Measurements from ENCODE around the gene FAM90A1.
A peak's percentile ranks its signal among the peaks of the same experiment; 100 is the strongest.
"Not testable (repeated sequence)": the region's sequence is repeated elsewhere in the genome, so short reads cannot be mapped to it uniquely, and the experiment has no call there.

FAM90A1 gene

DNA sequence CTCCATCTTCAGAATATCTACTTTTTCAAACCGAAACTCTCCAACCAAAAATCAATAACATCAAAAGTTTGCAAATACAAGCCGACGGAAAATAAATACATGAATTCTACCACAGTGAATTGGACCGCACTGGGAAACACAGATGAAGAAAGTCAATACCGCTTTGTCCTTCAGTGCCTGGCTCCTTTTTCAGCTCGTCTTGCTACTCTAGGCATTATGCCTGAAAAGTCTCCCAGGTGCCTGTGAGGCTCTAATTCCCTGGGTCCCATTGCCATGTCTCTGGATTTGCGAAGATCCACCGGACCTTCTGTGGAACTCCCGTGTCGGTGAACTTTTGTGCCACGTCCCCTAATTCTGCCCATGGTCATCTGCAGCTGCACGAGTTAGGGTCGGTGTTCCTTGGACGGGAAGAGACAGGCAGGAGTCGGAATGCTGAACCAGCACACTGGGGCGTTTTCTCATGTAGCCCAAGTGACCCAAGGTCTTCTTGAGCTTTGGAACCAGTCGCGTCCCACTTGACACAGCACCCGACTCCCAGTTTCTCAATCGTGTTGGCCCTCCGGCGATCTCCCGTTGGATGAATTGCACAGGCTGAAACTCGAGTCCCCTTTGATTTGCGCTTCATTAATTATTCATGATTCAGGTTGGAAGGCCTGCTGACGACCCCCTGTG is 8.6 kb downstream of the FAM90A1 start:
- H3K27ac ChIP-seq (ENCODE audit: low read length); H3K4me1 ChIP-seq (ENCODE audit: control insufficient read depth, insufficient read depth, low read length); H3K9ac ChIP-seq (ENCODE audit: low read length in 2 of 2); H3K4me3 ChIP-seq (ENCODE audit: low read length in 2 of 2); H3K9me3 ChIP-seq (ENCODE audit: control insufficient read depth in 2 of 2, low read length in 2 of 2); H3K36me3 ChIP-seq (ENCODE audit: control insufficient read depth in 2 of 2, insufficient read depth in 2 of 2, low read length in 2 of 2); H3K27me3 ChIP-seq (ENCODE audit: control insufficient read depth in 1 of 2, insufficient read depth in 2 of 2, low read length in 2 of 2): not testable (repeated sequence)

DNA sequence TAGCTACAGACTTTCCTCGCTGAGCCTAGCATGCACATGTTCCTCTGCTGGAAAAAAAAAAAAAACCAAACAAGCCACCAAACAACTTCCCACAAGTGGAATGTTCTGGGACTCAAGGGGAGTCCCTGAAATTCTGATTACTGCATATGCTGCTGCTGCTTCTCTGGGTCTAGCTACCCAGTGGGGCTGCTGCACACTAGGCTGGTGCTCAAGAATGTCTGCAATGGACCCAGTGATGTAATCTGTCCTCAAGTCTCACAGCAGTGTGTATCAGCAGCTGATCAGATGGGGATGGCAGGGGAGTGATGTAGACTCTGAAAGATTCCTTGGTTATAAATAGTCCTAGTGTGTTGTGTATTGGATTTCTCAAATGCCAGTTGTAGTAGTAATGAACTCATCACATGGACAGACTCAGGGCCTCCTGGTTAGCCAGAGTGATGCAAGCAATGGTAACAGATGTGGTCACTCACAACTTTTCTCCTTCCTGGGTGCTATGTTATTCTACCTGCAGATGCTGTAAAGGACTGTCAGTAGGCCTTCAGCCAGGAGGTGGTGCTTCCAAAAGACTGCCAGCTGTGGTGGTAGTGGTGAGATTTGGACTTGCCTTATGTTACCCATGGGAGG is 29.6 kb downstream of the FAM90A1 start:
- H3K27me3 ChIP-seq (ENCODE audit: control insufficient read depth in 1 of 2, insufficient read depth in 2 of 2, low read length in 2 of 2); H3K9ac ChIP-seq (ENCODE audit: low read length in 2 of 2); H3K36me3 ChIP-seq (ENCODE audit: control insufficient read depth in 2 of 2, insufficient read depth in 2 of 2, low read length in 2 of 2); H3K4me1 ChIP-seq (ENCODE audit: control insufficient read depth, insufficient read depth, low read length); H3K9me3 ChIP-seq (ENCODE audit: control insufficient read depth in 2 of 2, low read length in 2 of 2); H3K4me3 ChIP-seq (ENCODE audit: low read length in 2 of 2); H3K27ac ChIP-seq (ENCODE audit: low read length): not testable (repeated sequence)

GRCh38 chr12:8188088-8188487 is 39.3 kb downstream of the FAM90A1 start:
- not testable (repeated sequence) for H3K27me3 ChIP-seq (ENCODE audit: control insufficient read depth in 1 of 2, insufficient read depth in 2 of 2, low read length in 2 of 2); H3K9ac ChIP-seq (ENCODE audit: low read length in 2 of 2); H3K9me3 ChIP-seq (ENCODE audit: control insufficient read depth in 2 of 2, low read length in 2 of 2); H3K4me3 ChIP-seq (ENCODE audit: low read length in 2 of 2); H3K27ac ChIP-seq (ENCODE audit: low read length); H3K36me3 ChIP-seq (ENCODE audit: control insufficient read depth in 2 of 2, insufficient read depth in 2 of 2, low read length in 2 of 2); H3K4me1 ChIP-seq (ENCODE audit: control insufficient read depth, insufficient read depth, low read length)

DNA sequence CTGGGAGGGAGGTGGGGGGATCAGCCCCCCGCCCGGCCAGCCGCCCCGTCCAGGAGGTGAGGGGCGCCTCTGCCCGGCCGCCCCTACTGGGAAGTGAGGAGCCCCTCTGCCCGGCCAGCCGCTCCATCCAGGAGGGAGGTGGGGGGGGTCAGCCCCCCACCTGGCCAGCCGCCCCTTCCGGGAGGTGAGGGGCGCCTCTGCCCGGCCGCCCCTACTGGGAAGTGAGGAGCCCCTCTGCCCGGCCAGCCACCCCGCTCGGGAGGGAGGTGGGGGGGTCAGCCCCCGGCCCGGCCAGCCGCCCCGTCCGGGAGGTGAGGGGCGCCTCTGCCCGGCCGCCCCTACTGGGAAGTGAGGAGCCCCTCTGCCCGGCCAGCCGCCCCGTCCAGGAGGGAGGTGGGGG is 43.2 kb downstream of the FAM90A1 start:
- not testable (repeated sequence) for H3K9ac ChIP-seq (ENCODE audit: low read length in 2 of 2); H3K4me3 ChIP-seq (ENCODE audit: low read length in 2 of 2); H3K9me3 ChIP-seq (ENCODE audit: control insufficient read depth in 2 of 2, low read length in 2 of 2); H3K4me1 ChIP-seq (ENCODE audit: control insufficient read depth, insufficient read depth, low read length); H3K27me3 ChIP-seq (ENCODE audit: control insufficient read depth in 1 of 2, insufficient read depth in 2 of 2, low read length in 2 of 2); H3K27ac ChIP-seq (ENCODE audit: low read length); H3K36me3 ChIP-seq (ENCODE audit: control insufficient read depth in 2 of 2, insufficient read depth in 2 of 2, low read length in 2 of 2)

DNA sequence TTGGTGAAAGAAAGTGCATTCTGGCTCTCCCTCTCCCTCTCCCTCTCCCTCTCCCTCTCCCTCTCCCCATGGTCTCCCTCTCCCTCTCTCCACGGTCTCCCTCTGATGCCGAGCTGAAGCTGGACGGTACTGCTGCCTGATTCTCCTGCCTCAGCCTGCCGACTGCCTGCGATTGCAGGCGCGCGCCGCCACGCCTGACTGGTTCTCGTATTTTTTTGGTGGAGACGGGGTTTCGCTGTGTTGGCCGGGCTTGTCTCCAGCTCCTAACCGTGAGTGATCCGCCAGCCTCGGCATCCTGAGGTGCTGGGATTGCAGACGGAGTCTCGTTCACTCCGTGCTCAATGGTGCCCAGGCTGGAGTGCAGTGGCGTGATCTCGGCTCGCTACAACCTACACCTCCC is 44.1 kb downstream of the FAM90A1 start:
- H3K4me1 ChIP-seq (ENCODE audit: control insufficient read depth, insufficient read depth, low read length); H3K27ac ChIP-seq (ENCODE audit: low read length); H3K9ac ChIP-seq (ENCODE audit: low read length in 2 of 2); H3K9me3 ChIP-seq (ENCODE audit: control insufficient read depth in 2 of 2, low read length in 2 of 2); H3K27me3 ChIP-seq (ENCODE audit: control insufficient read depth in 1 of 2, insufficient read depth in 2 of 2, low read length in 2 of 2); H3K4me3 ChIP-seq (ENCODE audit: low read length in 2 of 2); H3K36me3 ChIP-seq (ENCODE audit: control insufficient read depth in 2 of 2, insufficient read depth in 2 of 2, low read length in 2 of 2): not testable (repeated sequence)

DNA sequence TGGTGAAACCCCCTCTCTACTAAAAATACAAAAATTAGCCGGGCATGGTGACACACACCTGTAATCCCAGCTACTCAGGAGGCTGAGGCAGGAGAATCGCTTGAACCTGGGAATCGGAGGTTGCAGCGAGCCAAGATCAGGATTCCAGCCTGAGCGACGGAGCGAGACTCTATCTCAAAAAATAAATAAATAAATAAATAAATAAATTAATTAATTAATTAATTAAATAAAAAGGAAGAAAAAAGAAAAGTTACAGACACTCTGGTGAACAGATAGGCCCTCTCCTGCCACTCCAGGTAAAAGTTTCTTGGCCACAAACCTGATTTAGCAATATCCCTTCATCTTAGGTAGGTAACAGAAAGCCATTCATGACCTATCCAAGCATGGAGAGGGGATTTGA is 44.5 kb downstream of the FAM90A1 start:
- H3K27ac ChIP-seq (ENCODE audit: low read length); H3K27me3 ChIP-seq (ENCODE audit: control insufficient read depth in 1 of 2, insufficient read depth in 2 of 2, low read length in 2 of 2); H3K4me1 ChIP-seq (ENCODE audit: control insufficient read depth, insufficient read depth, low read length); H3K9ac ChIP-seq (ENCODE audit: low read length in 2 of 2); H3K4me3 ChIP-seq (ENCODE audit: low read length in 2 of 2); H3K36me3 ChIP-seq (ENCODE audit: control insufficient read depth in 2 of 2, insufficient read depth in 2 of 2, low read length in 2 of 2); H3K9me3 ChIP-seq (ENCODE audit: control insufficient read depth in 2 of 2, low read length in 2 of 2): not testable (repeated sequence)

DNA sequence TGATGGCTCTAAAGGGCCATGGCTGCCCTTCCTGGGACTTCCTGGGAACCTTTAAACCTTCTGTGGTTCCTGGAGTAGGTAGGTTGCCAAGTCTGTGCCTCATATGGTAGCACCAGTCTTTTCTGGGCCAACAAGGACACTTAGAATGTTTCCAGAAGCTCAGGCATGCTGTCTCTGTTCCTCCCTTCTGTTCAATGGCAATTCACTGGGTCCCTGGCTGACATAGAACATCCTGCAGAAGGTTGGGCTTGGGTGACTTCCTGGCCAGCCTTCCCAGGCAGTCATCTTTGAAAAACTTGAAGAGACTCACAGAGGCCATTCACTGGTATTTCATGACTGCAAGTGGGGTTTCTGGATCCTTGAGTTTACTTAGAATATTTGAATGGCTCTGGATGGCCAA is 46.1 kb downstream of the FAM90A1 start:
- H3K36me3 ChIP-seq (ENCODE audit: control insufficient read depth in 2 of 2, insufficient read depth in 2 of 2, low read length in 2 of 2); H3K27ac ChIP-seq (ENCODE audit: low read length); H3K27me3 ChIP-seq (ENCODE audit: control insufficient read depth in 1 of 2, insufficient read depth in 2 of 2, low read length in 2 of 2); H3K9me3 ChIP-seq (ENCODE audit: control insufficient read depth in 2 of 2, low read length in 2 of 2); H3K9ac ChIP-seq (ENCODE audit: low read length in 2 of 2); H3K4me1 ChIP-seq (ENCODE audit: control insufficient read depth, insufficient read depth, low read length): not testable (repeated sequence)
- H3K4me3 ChIP-seq (ENCODE audit: low read length in 2 of 2), result peak overlapping the region in 1 of 2 donors; percentile 69

DNA sequence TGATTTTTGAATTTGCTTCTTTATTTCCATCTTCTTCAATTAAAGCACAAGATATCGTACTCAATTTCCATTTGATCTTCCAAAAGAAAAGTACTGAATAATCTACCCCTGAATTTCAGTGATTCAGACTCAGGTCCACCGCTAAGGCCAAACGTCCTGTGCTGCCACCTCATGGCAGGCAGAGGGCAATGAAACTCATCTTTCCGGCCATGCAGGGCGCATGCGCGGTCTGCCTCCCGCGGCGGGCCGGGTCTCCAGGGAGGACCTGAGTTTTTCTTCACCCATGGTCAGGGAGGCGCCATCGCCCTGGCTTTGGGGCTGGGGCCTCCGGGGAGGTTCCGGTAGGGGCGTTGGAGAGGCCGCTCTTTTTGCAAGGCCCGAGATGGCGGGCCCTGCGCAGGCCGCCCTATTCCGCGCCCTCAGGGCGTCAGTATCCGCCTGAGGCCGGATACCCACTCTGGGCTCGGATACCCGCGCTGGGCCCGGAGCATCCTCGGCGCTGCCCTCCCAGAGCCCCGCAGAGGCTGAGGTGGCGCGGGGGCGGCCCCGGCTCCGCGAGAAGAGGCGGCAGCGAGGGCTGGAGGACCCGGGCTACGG is 47.3 kb downstream of the FAM90A1 start:
- H3K27ac ChIP-seq (ENCODE audit: low read length), result peak overlapping the region; percentile 41
- H3K9me3 ChIP-seq (ENCODE audit: control insufficient read depth in 2 of 2, low read length in 2 of 2); H3K27me3 ChIP-seq (ENCODE audit: control insufficient read depth in 1 of 2, insufficient read depth in 2 of 2, low read length in 2 of 2); H3K4me1 ChIP-seq (ENCODE audit: control insufficient read depth, insufficient read depth, low read length); H3K36me3 ChIP-seq (ENCODE audit: control insufficient read depth in 2 of 2, insufficient read depth in 2 of 2, low read length in 2 of 2): not testable (repeated sequence)
- H3K4me3 ChIP-seq (ENCODE audit: low read length in 2 of 2), result peak overlapping the region in 1 of 2 donors; percentile 69
- H3K9ac ChIP-seq (ENCODE audit: low read length in 2 of 2), result peak overlapping the region; percentile 53 to 58

DNA sequence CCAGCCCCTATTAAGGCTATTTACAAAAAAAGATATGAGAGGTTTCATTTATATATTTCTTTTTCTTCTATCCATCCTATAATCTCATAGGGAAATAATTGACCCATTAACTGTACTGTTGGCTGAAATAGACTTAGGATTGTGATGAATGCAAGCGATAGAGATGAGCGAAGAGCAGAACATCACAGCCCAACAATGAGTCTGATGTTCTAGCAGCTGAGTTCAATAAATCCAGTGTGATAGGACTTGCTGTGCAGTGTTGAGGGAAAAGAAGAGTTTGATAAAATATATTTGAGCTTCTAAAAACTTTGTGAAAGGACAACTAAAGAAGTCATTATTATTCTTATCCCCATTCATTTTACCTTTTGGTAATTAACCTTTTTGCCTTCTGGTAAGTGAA is 54.5 kb downstream of the FAM90A1 start:
- H3K4me3 ChIP-seq (ENCODE audit: low read length in 2 of 2); H3K27ac ChIP-seq (ENCODE audit: low read length); H3K36me3 ChIP-seq (ENCODE audit: control insufficient read depth in 2 of 2, insufficient read depth in 2 of 2, low read length in 2 of 2); H3K27me3 ChIP-seq (ENCODE audit: control insufficient read depth in 1 of 2, insufficient read depth in 2 of 2, low read length in 2 of 2); H3K9me3 ChIP-seq (ENCODE audit: control insufficient read depth in 2 of 2, low read length in 2 of 2); H3K4me1 ChIP-seq (ENCODE audit: control insufficient read depth, insufficient read depth, low read length); H3K9ac ChIP-seq (ENCODE audit: low read length in 2 of 2): not testable (repeated sequence)

All from stomach smooth muscle (tissue), 2 donors.